Loucy (cell line): Measurements from ENCODE around the gene CHCHD5.

Experiments
- CTCF ChIP-seq: fragments of 200-600 bp; sonication (generic); conservative IDR thresholded peaks from 2 replicates; pipeline ENCODE4 v1.5.1; 2014; ENCODE audit warnings: mild to moderate bottlenecking, antibody characterized with exemption, low read length
- EZH2phosphoT487 ChIP-seq: fragments of 200-600 bp; IDR thresholded peaks from 2 replicates; pipeline ENCODE4 v1.6.1; 2018; ENCODE audit warnings: antibody characterized with exemption, mild to moderate bottlenecking, moderate library complexity, borderline replicate concordance

GRCh38 chr2:112600634-112601033 lies 16.2 kb downstream of the CHCHD5 start:
- TF ChIP-seq CTCF, result no peak
- TF ChIP-seq EZH2phosphoT487, result no peak
